Parietal lobe (tissue), 1 donor: ENCODE data around the gene TCEAL5. TPM values are rescaled to one million over a fixed set of nuclear protein-coding genes. Genes with fewer than 3 reads are reported as not detected.

Source experiments
- total RNA-seq: library from RNA; depleted of rRNA; stranded (reverse); fragments of >200 nt; gene quantifications from one replicate; pipeline ENCODE4 v1.2.3, GENCODE V29; 2014

Gene TCEAL5, protein sequence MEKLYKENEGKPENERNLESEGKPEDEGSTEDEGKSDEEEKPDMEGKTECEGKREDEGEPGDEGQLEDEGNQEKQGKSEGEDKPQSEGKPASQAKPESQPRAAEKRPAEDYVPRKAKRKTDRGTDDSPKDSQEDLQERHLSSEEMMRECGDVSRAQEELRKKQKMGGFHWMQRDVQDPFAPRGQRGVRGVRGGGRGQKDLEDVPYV
- 6.6 TPM for total RNA-seq

DNA sequence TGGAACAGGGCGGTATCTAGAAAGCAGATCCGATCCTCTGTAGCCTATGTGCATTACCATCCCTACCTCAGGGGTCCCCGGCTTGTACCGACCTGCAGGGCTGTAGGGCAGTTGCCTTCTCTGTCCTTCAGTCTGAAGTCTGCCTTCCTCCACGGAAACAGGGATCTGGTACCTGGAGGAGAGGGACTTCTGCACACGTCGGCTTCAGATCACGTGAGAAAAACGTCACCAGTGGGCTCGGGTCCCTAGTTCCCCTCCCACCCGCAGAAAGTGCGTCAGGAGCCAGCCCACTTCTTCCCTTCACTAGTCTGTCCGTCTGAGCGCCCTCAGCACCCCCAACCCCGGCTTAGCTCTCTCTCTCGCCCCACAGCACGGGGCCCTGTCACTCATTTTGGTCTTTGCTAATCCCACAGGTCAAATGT is at the start of gene TCEAL5:
Gene TCEAL5 (minus strand): TSS at position 170 of the 422 bp plus-strand sequence. CDS start 2,187 bp downstream, outside the sequence.

DNA sequence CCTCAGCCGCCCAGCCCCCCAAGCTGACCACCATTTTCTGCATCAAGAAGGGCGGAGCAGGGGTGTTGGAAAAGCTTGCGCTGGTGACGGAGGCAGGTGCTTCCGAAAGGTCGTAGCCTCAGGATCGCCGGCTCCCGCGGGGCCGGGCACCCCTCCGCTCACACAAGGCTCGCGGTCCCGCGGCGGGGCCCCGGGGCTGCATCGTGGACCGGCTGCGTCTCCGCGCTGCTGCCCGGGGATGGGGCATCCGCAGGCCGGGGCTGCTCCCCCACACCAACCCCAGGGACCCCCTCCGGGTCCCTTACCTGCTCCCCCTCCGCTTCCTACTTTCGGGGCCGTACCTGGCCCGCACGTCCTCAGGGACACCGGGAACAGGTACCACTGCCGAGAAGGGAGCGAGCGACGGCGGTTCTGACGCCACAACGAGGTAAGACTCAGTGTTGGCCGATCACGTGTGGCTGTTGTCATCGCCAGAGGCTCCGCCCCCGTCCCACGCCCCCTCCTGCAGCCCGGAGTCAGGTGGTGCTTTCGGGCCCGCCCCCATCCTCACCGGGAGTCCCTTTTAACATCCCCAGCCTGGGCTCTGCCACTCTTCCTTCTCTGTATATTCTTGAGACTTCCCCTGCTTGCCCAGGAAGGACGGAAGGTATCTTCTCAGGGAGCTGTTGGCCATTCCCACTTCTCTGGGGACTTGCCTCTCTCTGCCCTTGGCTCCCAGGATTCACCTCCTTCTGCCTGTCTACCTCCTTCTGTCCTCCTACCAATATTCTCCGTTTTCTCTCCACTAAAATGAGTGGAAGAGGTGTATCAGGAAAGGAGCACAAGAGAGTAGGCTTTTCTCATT is 34.2 kb upstream of the TCEAL5 start, which contains the start of gene BEX2:
Gene BEX2 (minus strand): TSS at position 436 of the 844 bp plus-strand sequence. CDS start 1,014 bp downstream, outside the sequence.

DNA sequence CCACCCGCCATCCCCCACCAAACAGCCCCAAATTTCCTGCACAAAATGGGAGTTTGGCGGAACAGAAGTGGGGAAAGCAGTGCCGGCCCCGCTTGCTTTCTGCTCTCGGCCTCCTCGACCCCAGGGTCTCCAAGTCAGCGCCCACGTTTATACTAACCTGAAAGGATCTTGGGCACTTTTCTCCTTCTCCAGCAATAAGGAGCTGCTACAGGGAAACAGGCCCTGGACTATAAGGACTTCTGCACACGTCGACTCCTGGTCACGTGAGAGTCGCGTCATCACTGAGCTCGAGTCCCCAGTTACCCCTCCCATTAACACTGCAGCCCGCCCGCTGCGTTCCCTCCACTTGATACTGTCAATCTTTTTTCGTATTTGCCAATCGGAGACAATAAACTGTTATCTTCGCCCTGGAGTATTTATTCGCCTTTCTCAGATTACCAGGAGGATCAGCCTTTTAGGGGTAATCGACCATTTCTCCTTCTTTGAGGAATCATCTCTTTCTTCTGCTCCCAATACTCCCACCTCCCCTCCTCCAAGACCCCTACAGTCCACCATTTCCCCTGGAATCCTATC is 21.5 kb downstream of the TCEAL5 start, which contains the start of gene TCEAL8:
Gene TCEAL8 (minus strand): TSS at position 235 of the 573 bp plus-strand sequence. CDS start 1,176 bp downstream, outside the sequence.

Other genes with a start within 250 kb of the TCEAL5 start
- 136 TPM for gene BEX1, start 212.6 kb downstream of the TCEAL5 start, total RNA-seq
- not detected for gene NXF3, start 183.6 kb downstream of the TCEAL5 start, total RNA-seq
- 79.8 TPM for gene BEX4, start 61.6 kb downstream of the TCEAL5 start, total RNA-seq
- gene TCEAL8, start 21.6 kb downstream of the TCEAL5 start, total RNA-seq = 59.5 TPM
- 111 TPM for gene BEX2, start 34.2 kb upstream of the TCEAL5 start, total RNA-seq
- gene TCEAL7, start 53.5 kb upstream of the TCEAL5 start, total RNA-seq = 41.0 TPM
- gene TCEAL9, start 79.8 kb upstream of the TCEAL5 start, total RNA-seq = 29.7 TPM
- 168 TPM for gene BEX3, start 99.8 kb upstream of the TCEAL5 start, total RNA-seq
- gene RAB40A, start 242.7 kb upstream of the TCEAL5 start, total RNA-seq = 3.4 TPM